CD1c-positive myeloid dendritic cell (primary cell): ENCODE measurements around the gene SORCS2.

ENCODE experiments used
- DNase-seq: peaks from one replicate; pipeline ENCODE4 v3.0.0-alpha.2; 2016; ENCODE audit errors: extremely low spot score

Gene SORCS2

GRCh38 chr4:7726665-7727413, 534.5 kb downstream of the SORCS2 start:
- DNase-seq, result no peak

- no peak for DNase-seq
Observed at GRCh38 chr4:7727749-7728148, 535.4 kb downstream of the SORCS2 start.

- no peak for DNase-seq
Observed at GRCh38 chr4:7731437-7731836, 539.1 kb downstream of the SORCS2 start.

GRCh38 chr4:7732263-7732662, 539.9 kb downstream of the SORCS2 start:
- no peak for DNase-seq

- no peak for DNase-seq
Observed at GRCh38 chr4:7733201-7733600, 540.9 kb downstream of the SORCS2 start.

- DNase-seq, result no peak
Observed at GRCh38 chr4:7733801-7734650, 541.7 kb downstream of the SORCS2 start.

- no peak for DNase-seq
Observed at GRCh38 chr4:7734651-7735260, 542.4 kb downstream of the SORCS2 start.

GRCh38 chr4:7735395-7735794, 543.1 kb downstream of the SORCS2 start:
- no peak for DNase-seq

- no peak for DNase-seq
Observed at GRCh38 chr4:7735961-7736360, 543.6 kb downstream of the SORCS2 start.

GRCh38 chr4:7736436-7737267, 544.3 kb downstream of the SORCS2 start:
- no peak for DNase-seq

GRCh38 chr4:7737268-7737645, 544.9 kb downstream of the SORCS2 start:
- no peak for DNase-seq

- DNase-seq, result no peak
Observed at GRCh38 chr4:7737752-7738457, 545.6 kb downstream of the SORCS2 start.

GRCh38 chr4:7738458-7739076, 546.2 kb downstream of the SORCS2 start:
- DNase-seq, result no peak

GRCh38 chr4:7739077-7739917, 547.0 kb downstream of the SORCS2 start:
- no peak for DNase-seq

- DNase-seq, result no peak
Observed at GRCh38 chr4:7739918-7740865, 547.9 kb downstream of the SORCS2 start.

- DNase-seq, result no peak
Observed at GRCh38 chr4:7740866-7741525, 548.7 kb downstream of the SORCS2 start.

- DNase-seq, result no peak
Observed at GRCh38 chr4:7741946-7742806, 549.8 kb downstream of the SORCS2 start.
